GM18870 (cell line): ENCODE data around the gene FBXW11.

ENCODE experiments used
- ATAC-seq: cut with Tn5 transposase; IDR thresholded peaks from one replicate; pipeline ENCODE4 v1.9.1; 2021; ENCODE audit warnings: moderate library complexity; ENCODE audit not compliant: unreplicated experiment

The FBXW11 gene

DNA sequence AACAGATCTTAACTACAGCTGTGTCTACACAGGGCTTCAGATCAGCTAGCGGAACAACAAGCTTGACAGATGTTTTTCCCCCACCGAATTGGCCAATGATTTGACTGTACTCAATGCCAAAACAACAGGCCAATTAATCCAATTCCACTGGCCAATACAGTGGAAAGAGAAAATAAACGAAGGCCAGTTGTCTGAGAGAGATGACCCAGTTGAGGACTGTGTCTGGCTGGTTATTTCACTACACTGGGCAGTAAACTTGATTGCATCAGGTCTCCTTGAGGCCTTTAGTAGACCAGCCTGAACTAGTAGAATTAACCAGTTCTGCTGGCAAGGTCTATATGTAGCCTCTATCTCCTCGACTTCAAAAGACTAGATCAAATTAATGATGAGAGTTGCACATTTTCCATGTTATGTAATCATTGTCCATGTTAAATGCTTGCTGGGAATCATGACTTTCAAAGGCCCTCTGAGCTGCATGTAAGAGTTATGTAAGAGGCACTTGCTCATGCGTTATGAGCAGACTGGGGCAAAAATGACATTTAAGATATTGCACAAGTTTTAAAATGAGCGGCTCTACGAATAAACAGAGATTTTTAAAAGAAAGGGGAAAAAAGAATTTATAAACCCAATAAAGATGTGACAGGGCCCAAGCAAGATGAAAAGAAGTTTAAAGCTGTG, 192.5 kb downstream of the FBXW11 start:
- ATAC-seq, result no peak

DNA sequence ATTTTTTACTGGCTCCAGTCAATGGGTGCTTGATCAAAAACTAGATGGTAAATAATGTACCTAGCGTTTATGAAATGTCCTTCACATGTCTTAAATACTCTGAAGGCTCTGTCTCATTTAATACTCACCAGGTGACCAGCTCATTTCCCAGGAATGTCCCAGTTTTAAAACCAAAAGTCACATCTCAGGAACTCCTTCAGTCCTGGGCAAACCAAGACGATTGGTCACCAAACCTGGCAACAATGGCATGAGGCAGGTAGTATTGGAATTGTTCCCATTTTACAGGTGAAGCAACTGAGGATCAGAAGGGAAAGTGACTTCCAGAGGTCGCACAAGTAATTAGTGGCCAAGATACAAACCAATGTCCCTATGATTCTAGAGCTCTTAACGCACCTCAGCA, 193.2 kb downstream of the FBXW11 start:
- ATAC-seq, result no peak
